ENCODE data around the gene UBE2G1.

DNA sequence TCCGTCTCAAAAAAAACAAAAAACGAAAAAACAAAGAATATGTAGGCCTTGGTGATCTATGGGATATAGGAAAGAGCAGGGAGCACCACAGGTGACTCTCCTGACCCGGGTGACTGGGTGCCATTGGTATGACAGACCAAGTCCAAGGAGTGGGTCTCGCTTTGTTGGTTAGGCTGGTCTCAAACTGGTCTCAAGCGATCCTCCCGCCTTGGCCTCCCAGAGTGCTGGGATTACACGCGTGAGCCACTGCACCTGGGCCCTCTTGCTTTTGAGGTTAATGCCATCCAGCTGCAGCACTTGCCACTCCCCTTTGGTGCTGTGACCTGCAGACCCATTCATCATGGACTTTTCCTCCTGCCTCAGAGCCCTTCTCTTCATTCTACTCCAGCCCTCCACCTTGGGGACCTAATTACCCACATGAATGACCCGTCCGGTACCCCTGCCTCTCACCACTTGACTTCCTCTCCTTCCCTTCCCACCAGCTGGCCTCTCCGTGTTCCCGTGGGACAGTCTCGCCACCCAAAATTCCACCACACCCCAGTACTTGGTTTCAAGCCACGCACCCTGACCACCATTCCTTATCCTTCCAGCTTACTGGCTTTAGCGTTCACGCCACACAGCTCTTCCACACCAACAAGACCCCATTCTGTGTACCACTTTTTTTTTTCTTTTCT, 3.2 kb upstream of the UBE2G1 start:
- TF ChIP-seq, protein P1, sequence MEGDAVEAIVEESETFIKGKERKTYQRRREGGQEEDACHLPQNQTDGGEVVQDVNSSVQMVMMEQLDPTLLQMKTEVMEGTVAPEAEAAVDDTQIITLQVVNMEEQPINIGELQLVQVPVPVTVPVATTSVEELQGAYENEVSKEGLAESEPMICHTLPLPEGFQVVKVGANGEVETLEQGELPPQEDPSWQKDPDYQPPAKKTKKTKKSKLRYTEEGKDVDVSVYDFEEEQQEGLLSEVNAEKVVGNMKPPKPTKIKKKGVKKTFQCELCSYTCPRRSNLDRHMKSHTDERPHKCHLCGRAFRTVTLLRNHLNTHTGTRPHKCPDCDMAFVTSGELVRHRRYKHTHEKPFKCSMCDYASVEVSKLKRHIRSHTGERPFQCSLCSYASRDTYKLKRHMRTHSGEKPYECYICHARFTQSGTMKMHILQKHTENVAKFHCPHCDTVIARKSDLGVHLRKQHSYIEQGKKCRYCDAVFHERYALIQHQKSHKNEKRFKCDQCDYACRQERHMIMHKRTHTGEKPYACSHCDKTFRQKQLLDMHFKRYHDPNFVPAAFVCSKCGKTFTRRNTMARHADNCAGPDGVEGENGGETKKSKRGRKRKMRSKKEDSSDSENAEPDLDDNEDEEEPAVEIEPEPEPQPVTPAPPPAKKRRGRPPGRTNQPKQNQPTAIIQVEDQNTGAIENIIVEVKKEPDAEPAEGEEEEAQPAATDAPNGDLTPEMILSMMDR (IDR thresholded peaks at IDR 0.05; ENCODE audit: control extremely low read depth in 1 of 3, insufficient read depth in 1 of 3, low read depth in 1 of 3, low read length in 3 of 3): no peak
- TF ChIP-seq EP300 (IDR thresholded peaks at IDR 0.05; ENCODE audit: borderline replicate concordance in 1 of 2, low read depth in 2 of 2, low read length in 2 of 2) (no peak), CEBPB (IDR thresholded peaks at IDR 0.05; ENCODE audit: low read depth, low read length) (no peak), TAF1 (IDR thresholded peaks at IDR 0.05; ENCODE audit: low read depth, low read length) (no peak), NRF1 (IDR thresholded peaks at IDR 0.05; ENCODE audit: low read depth, low read length) (no peak)
- TF ChIP-seq, protein P2, sequence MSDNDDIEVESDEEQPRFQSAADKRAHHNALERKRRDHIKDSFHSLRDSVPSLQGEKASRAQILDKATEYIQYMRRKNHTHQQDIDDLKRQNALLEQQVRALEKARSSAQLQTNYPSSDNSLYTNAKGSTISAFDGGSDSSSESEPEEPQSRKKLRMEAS (IDR thresholded peaks at IDR 0.05): no peak
- TF ChIP-seq, protein P3, sequence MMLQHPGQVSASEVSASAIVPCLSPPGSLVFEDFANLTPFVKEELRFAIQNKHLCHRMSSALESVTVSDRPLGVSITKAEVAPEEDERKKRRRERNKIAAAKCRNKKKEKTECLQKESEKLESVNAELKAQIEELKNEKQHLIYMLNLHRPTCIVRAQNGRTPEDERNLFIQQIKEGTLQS (IDR thresholded peaks at IDR 0.05; ENCODE audit: insufficient read depth, low read depth, low read length): no peak

Measured in H1 (cell line).